ENCODE results near the gene PARD3.

DNA sequence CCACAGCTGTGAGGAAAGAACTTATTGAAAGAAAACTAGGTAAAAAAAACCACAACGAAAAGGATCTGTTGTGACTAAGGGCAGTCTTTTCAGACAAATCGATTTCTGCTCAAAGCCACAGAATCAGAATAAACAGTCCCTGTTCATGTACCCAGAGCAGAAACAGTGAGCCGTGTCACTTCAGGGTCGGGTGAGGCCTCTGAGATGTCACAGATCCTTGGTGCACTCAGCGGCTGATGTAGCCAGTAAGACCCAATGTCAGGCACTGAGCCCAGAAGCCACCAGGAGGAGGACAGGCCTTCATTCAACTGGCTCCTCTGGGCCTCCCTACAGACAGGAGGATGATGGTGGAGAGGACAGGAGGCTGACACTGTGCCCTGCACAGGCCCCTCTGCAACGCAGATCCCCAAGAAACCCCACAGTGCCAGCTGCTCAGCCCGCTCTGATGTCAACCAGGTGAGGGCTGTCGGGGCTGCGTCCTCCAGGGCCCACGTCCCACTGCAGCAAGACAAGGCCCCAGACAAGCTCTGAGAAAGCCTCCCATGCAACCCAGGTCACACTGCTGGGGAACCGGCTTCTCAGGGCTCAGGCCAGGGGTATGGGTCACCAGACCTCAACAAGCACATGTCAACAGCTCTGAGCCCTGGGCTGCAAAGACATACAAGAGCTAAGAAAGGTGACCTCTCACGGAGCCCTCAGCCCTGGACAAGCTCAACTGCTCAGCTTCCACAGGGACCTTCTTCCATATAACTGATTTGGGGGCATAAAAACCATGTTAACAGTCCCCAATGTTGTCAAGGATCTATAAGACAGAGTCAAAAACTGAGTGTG is 190.6 kb downstream of the PARD3 start:
- TF ChIP-seq, protein P1, sequence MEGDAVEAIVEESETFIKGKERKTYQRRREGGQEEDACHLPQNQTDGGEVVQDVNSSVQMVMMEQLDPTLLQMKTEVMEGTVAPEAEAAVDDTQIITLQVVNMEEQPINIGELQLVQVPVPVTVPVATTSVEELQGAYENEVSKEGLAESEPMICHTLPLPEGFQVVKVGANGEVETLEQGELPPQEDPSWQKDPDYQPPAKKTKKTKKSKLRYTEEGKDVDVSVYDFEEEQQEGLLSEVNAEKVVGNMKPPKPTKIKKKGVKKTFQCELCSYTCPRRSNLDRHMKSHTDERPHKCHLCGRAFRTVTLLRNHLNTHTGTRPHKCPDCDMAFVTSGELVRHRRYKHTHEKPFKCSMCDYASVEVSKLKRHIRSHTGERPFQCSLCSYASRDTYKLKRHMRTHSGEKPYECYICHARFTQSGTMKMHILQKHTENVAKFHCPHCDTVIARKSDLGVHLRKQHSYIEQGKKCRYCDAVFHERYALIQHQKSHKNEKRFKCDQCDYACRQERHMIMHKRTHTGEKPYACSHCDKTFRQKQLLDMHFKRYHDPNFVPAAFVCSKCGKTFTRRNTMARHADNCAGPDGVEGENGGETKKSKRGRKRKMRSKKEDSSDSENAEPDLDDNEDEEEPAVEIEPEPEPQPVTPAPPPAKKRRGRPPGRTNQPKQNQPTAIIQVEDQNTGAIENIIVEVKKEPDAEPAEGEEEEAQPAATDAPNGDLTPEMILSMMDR (IDR thresholded peaks at IDR 0.05; ENCODE audit: extremely low read depth in 1 of 2, insufficient read depth in 1 of 2, low read depth in 1 of 2, low read length in 2 of 2) = no peak
- TF ChIP-seq EZH2 (IDR thresholded peaks at IDR 0.05; ENCODE audit: borderline replicate concordance, low read depth, low read length, severe bottlenecking) = no peak
- TF ChIP-seq GATA2 (IDR thresholded peaks at IDR 0.05; ENCODE audit: insufficient read depth, insufficient read length, low read depth, low read length) = no peak
- TF ChIP-seq POLR2A (IDR thresholded peaks at IDR 0.05; ENCODE audit: low read depth, low read length) = no peak
- no peak for TF ChIP-seq JUN (IDR thresholded peaks at IDR 0.05; ENCODE audit: borderline replicate concordance, insufficient read depth, insufficient read length, low read depth)
- TF ChIP-seq POLR2AphosphoS5 (IDR thresholded peaks at IDR 0.05; ENCODE audit: insufficient read depth, low read depth, low read length) = no peak
